Activated B cell treated with CpG ODN at 0.5 μM for 24 hours (primary cell): Measurements from ENCODE around the gene DIRAS1. TPM values are rescaled to one million over a fixed set of nuclear protein-coding genes. Genes with fewer than 3 reads are reported as not detected.
A peak's percentile ranks its signal among the peaks of the same experiment; 100 is the strongest.

ENCODE experiments used
- ATAC-seq: fragments of 200-7000 bp; cut with Tn5 transposase; one replicate; pipeline ENCODE4 v1.10.0; 2021; ENCODE audit warnings: low read depth, mild to moderate bottlenecking, moderate library complexity
- CTCF ChIA-PET: fragments of 350-600 bp; sonication (Branson Sonifier 250); formaldehyde crosslinking; loops from one replicate; lab custom pipeline; 2021; ENCODE audit warnings: antibody characterized with exemption; lab: Charles Lee
- POLR2A ChIA-PET: fragments of 350-600 bp; sonication (Branson Sonifier 250); formaldehyde crosslinking; loops from one replicate; lab custom pipeline; 2021; ENCODE audit warnings: antibody characterized with exemption; lab: Charles Lee
- DNase-seq: peaks from one replicate; pipeline ENCODE4 v3.0.0; 2022
- H3K27ac Mint-ChIP-seq: one replicate; pipeline ENCODE4 v1.8.0; 2020; ENCODE audit warnings: mixed read lengths
- H3K27me3 Mint-ChIP-seq: one replicate; pipeline ENCODE4 v1.8.0; 2021; ENCODE audit warnings: mixed read lengths
- H3K36me3 Mint-ChIP-seq: one replicate; pipeline ENCODE4 v1.8.0; 2021; ENCODE audit warnings: low read depth, mixed read lengths
- H3K4me1 Mint-ChIP-seq: one replicate; pipeline ENCODE4 v1.8.0; 2021; ENCODE audit warnings: mixed read lengths
- H3K4me3 Mint-ChIP-seq: one replicate; pipeline ENCODE4 v1.8.0; 2020; ENCODE audit warnings: mild to moderate bottlenecking, mixed read lengths
- H3K9me3 Mint-ChIP-seq: one replicate; pipeline ENCODE4 v1.8.0; 2020; ENCODE audit warnings: mixed read lengths
- CTCF ChIP-seq: fragments of 200-600 bp; IDR thresholded peaks from one replicate; pipeline ENCODE4 v1.8.0; 2022; ENCODE audit warnings: antibody characterized with exemption, mild to moderate bottlenecking
- intact Hi-C: fragments of 100-400 bp; cut with micrococcal nuclease; formaldehyde crosslinking; loops from one replicate; pipeline ENCODE4 v1.15.1; 2024
- total RNA-seq: library from RNA; stranded (reverse); gene quantifications from 2 replicates; pipeline ENCODE4 v1.2.3, GENCODE V29; 2022

DIRAS1 gene
- total RNA-seq, 1 donor from 2014 or later, result 6.4 TPM

DNA sequence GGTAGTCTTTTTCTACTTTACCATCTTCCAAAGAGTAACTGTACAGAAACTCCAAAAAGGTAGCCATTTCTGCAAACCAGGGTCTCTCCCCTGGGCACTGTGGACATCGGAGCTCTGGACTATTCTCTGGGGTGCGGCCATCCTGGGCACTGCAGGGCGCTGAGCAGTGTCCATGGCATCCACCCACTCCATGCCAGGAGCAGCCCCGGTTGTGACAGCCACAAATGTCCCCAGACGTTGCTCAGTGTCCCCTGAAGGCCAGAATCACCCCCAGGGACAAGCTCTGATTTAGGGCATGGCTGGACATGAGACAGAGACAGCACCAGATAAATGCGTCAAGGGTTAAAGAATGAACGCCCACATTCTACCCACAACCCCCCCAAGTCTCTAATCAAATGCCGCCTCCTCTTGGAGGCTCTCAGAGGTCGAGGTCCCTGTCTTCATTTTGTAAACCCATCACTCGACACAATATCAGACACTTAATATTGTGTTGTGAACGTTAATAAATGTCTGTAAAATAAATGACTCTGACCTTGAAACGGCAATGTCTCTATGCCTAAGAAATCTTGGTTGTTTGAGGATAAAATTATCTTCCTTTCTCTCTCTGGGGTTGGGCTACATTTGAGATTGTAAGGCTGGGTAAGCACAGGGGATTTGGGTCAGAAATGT lies 27.5 kb downstream of the DIRAS1 start:
- Mint-ChIP-seq H3K36me3 (peaks cover 43% of the 10 kb centered on the region), H3K4me3 (peak overlapping the region; percentile 63), H3K27ac (peak overlapping the region; percentile 94), H3K9me3 (no peaks in the 10 kb centered on the region), H3K4me1 (peaks cover 67% of the 10 kb centered on the region), H3K27me3 (no peaks in the 10 kb centered on the region)
- intact Hi-C loops, result loop anchor here (2.0 kb wide), 1 partner anchor 17 kb away; no protein-coding TSS in a partner anchor
- DNase-seq, result no peak
- ATAC-seq, result no peak
- CTCF ChIA-PET, result interaction anchor here (0.9 kb wide), 1 partner anchor 17 kb away, joined by 3 read pairs; no protein-coding TSS in a partner anchor
- POLR2A ChIA-PET, result interaction anchor here (0.6 to 3.3 kb wide), 5 partner anchors 7 to 24 kb away, joined by 3 to 21 read pairs (median 7); partner anchors contain the start of gene GNG7
- no peak for TF ChIP-seq CTCF

DNA sequence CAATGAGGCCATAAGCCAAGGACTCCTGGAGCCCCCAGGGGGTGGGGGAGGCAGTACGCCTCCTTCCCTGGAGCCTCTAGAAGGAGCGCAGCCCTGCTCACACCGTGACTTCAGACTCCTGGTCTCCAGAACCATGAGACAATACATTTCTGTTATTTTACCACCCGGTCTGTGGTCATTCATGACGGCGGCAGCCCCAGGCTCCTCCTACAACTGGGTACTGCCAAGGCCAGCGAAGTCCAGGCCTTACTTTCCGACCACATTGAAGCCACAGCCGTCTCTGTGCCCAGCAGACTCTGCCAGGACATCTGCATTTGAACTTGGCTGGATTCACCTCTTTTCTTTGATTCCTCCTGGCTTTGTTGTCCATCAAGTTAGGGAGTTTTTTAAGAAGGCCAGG lies 29.2 kb downstream of the DIRAS1 start:
- no peak for TF ChIP-seq CTCF
- ATAC-seq (no peak), DNase-seq (no peak)
- H3K36me3 Mint-ChIP-seq, result peaks cover 48% of the 10 kb centered on the region
- no peaks in the 10 kb centered on the region for H3K9me3 Mint-ChIP-seq
- no peaks in the 10 kb centered on the region for H3K27me3 Mint-ChIP-seq
- ChIA-PET CTCF (no interaction called here), POLR2A (no interaction called here)
- intact Hi-C loops, result no loop called here
- no peak overlapping the region for H3K4me3 Mint-ChIP-seq
- H3K4me1 Mint-ChIP-seq, result peaks cover 57% of the 10 kb centered on the region
- H3K27ac Mint-ChIP-seq, result peak overlapping the region; percentile 46

DNA sequence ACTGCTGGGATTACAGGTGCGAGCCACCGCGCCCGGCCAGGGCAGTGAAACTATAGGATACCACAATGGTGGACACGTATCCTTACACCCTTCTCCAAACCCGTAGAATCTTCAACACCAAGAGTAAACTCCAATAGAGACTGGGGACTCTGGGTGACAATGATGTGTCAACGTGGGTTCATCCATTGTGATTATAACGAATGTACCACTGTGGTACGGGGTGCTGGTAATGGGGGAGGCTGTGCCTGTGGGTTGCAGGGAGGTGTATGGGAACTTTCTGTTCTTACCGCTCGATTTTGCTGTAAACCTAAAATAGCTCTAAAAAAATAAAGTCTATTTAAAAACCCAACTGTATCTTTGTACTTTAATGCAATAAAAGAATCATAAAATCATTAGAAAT lies 30.3 kb downstream of the DIRAS1 start:
- Mint-ChIP-seq H3K27me3 (no peaks in the 10 kb centered on the region), H3K4me3 (no peak overlapping the region), H3K36me3 (peaks cover 50% of the 10 kb centered on the region), H3K27ac (no peak overlapping the region), H3K4me1 (peaks cover 53% of the 10 kb centered on the region), H3K9me3 (no peaks in the 10 kb centered on the region)
- ChIA-PET POLR2A (interaction anchor here (0.7 kb wide), 2 partner anchors 8 to 11 kb away, joined by 3 to 4 read pairs; no protein-coding TSS in a partner anchor), CTCF (no interaction called here)
- DNase-seq, result no peak
- no peak for ATAC-seq
- intact Hi-C loops, result no loop called here
- no peak for TF ChIP-seq CTCF

DNA sequence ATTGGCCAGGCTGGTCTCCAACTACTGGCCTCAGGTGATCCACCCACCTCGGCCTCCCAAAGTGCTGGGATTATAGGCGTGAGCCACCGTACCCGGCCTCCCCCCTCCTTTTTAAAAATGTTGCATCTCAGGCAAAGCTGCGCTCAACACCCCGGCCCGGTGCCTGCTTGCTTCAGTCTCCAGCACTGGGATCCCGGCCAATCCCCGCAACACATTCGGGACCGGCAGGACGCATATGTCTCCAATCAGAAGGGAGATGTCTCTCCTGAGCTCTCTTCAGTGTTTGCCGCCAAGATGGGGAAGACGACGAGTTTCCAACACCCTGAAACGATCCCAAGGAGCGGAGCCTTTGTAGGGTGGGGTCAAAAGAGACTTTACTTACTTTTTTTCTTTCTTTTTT lies 34.8 kb downstream of the DIRAS1 start:
- Mint-ChIP-seq H3K9me3 (no peaks in the 10 kb centered on the region), H3K27me3 (no peaks in the 10 kb centered on the region), H3K27ac (no peak overlapping the region), H3K4me3 (no peak overlapping the region), H3K36me3 (peaks cover 56% of the 10 kb centered on the region), H3K4me1 (peaks cover 50% of the 10 kb centered on the region)
- ChIA-PET POLR2A (interaction anchor here (0.6 to 10.6 kb wide), 7 partner anchors 9 to 92 kb away, joined by 3 to 176 read pairs (median 5); partner anchors contain the start of gene GNG7), CTCF (interaction anchor here (2.0 kb wide), 1 partner anchor 38 kb away, joined by 6 read pairs; no protein-coding TSS in a partner anchor)
- TF ChIP-seq CTCF, result no peak
- intact Hi-C loops, result no loop called here
- no peak for ATAC-seq
- DNase-seq, result no peak

DNA sequence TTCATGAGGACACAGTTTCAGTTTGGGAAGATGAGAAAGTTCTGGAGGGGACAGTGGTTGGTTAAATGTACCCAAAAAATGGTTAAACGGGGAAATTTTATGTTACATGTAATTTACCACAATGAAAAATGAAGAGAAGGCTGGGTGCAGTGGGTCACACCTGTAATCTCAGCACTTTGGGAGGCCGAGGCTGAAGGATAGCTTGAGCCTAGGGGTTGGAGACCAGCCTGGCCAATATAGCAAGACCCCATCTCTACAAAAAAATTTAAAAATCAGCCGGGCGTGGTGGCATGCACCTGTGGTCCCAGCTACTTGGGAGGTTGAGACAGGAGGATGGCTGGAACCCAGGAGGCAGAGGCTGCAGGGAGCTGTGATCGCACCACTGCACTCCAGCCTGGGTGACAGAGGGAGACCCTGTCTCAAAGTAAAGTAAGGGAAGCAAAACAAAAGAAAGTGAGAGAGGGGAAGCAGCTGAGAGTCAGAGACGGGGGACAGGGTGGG lies 35.9 kb downstream of the DIRAS1 start:
- no peak for DNase-seq
- ChIA-PET CTCF (interaction anchor here (0.5 to 2.0 kb wide), 3 partner anchors 11 to 64 kb away, joined by 3 to 6 read pairs (median 4); no protein-coding TSS in a partner anchor), POLR2A (interaction anchor here (0.7 to 10.6 kb wide), 4 partner anchors 10 to 35 kb away, joined by 5 to 176 read pairs (median 7); partner anchors contain the start of gene GNG7)
- no peak for ATAC-seq
- TF ChIP-seq CTCF, result no peak
- H3K27ac Mint-ChIP-seq, result peak overlapping the region; percentile 76
- peaks cover 3% of the 10 kb centered on the region for H3K9me3 Mint-ChIP-seq
- no peaks in the 10 kb centered on the region for H3K27me3 Mint-ChIP-seq
- H3K4me1 Mint-ChIP-seq, result peaks cover 56% of the 10 kb centered on the region
- H3K4me3 Mint-ChIP-seq, result no peak overlapping the region
- peaks cover 52% of the 10 kb centered on the region for H3K36me3 Mint-ChIP-seq
- intact Hi-C loops, result no loop called here
